WTC11 (cell line): ENCODE results near the gene ABTB2. TPM values are rescaled to one million over a fixed set of nuclear protein-coding genes. Genes with fewer than 3 reads are reported as not detected.

Source experiments
- ATAC-seq: fragments of 200-7000 bp; cut with Tn5 transposase; 2 replicates; pipeline ENCODE4 v1.10.0; 2021; ENCODE audit warnings: mild to moderate bottlenecking, moderate library complexity
- CTCF ChIA-PET: fragments of 300-600 bp; sonication (Branson Sonifier 250); formaldehyde crosslinking; loops from one replicate; lab custom pipeline; 2021; ENCODE audit warnings: antibody characterized with exemption; lab: Charles Lee
- POLR2A ChIA-PET: fragments of 350-600 bp; sonication (Branson Sonifier 250); formaldehyde crosslinking; loops from one replicate; lab custom pipeline; 2021; ENCODE audit warnings: antibody characterized with exemption; lab: Charles Lee
- DNase-seq: peaks from one replicate; pipeline ENCODE4 v3.0.0; 2021; ENCODE audit warnings: low spot score
- H3K27ac Mint-ChIP-seq: 2 replicates; pipeline ENCODE4 v1.8.0; 2021; ENCODE audit warnings: mixed read lengths
- H3K27me3 Mint-ChIP-seq: 2 replicates; pipeline ENCODE4 v1.8.0; 2021; ENCODE audit warnings: low read depth, mild to moderate bottlenecking, moderate library complexity, mixed read lengths
- H3K36me3 Mint-ChIP-seq: 2 replicates; pipeline ENCODE4 v1.8.0; 2021; ENCODE audit warnings: mixed read lengths
- H3K4me1 Mint-ChIP-seq: 2 replicates; pipeline ENCODE4 v1.8.0; 2022; ENCODE audit warnings: mixed read lengths
- H3K4me3 Mint-ChIP-seq: 2 replicates; pipeline ENCODE4 v1.8.0; 2021; ENCODE audit warnings: mild to moderate bottlenecking, moderate library complexity, mixed read lengths
- H3K9me3 Mint-ChIP-seq: 2 replicates; pipeline ENCODE4 v1.8.0; 2021; ENCODE audit warnings: mixed read lengths
- AR ChIP-seq: fragments of 250-450 bp; sonication (Bioruptor Pico); IDR thresholded peaks from 2 replicates; pipeline ENCODE4 v1.9.0; 2021; ENCODE audit warnings: mild to moderate bottlenecking
- ARID4B ChIP-seq: sonication (generic); formaldehyde crosslinking; IDR thresholded peaks from 2 replicates; pipeline ENCODE4 v1.8.0; 2023; ENCODE audit warnings: missing genetic modification reagents, mild to moderate bottlenecking, borderline replicate concordance
- ATF1 ChIP-seq: sonication (generic); formaldehyde crosslinking; IDR thresholded peaks from 2 replicates; pipeline ENCODE4 v1.8.1; 2023; ENCODE audit warnings: mild to moderate bottlenecking, moderate library complexity, missing genetic modification reagents
- CBFB ChIP-seq: sonication (generic); formaldehyde crosslinking; IDR thresholded peaks from 2 replicates; pipeline ENCODE4 v1.8.1; 2022; ENCODE audit warnings: mild to moderate bottlenecking, low read depth, missing genetic modification reagents
- ERG ChIP-seq: fragments of 250-450 bp; sonication (Bioruptor Pico); IDR thresholded peaks from 2 replicates; pipeline ENCODE4 v1.8.0; 2021; ENCODE audit warnings: mild to moderate bottlenecking
- FOXK1 ChIP-seq: sonication (generic); formaldehyde crosslinking; IDR thresholded peaks from 2 replicates; pipeline ENCODE4 v1.8.0; 2022; ENCODE audit warnings: mild to moderate bottlenecking, moderate library complexity, missing genetic modification reagents
- FOXP4 ChIP-seq: sonication (generic); formaldehyde crosslinking; IDR thresholded peaks from 2 replicates; pipeline ENCODE4 v1.8.0; 2022; ENCODE audit warnings: mild to moderate bottlenecking, missing genetic modification reagents
- NFYB ChIP-seq: sonication (generic); formaldehyde crosslinking; conservative IDR thresholded peaks from 2 replicates; pipeline ENCODE4 v1.8.0; 2022; ENCODE audit warnings: low read depth, missing genetic modification reagents
- STAT6 ChIP-seq: sonication (generic); formaldehyde crosslinking; conservative IDR thresholded peaks from 2 replicates; pipeline ENCODE4 v1.8.1; 2023; ENCODE audit warnings: mild to moderate bottlenecking, low read depth, missing genetic modification reagents, moderate library complexity
- TEAD4 ChIP-seq: sonication (generic); formaldehyde crosslinking; IDR thresholded peaks from 2 replicates; pipeline ENCODE4 v1.8.0; 2022; ENCODE audit warnings: mild to moderate bottlenecking, missing genetic modification reagents
- TP53 ChIP-seq: sonication (generic); formaldehyde crosslinking; IDR thresholded peaks from 2 replicates; pipeline ENCODE4 v1.8.1; 2023; ENCODE audit warnings: mild to moderate bottlenecking, missing genetic modification reagents
- USF2 ChIP-seq: sonication (generic); formaldehyde crosslinking; IDR thresholded peaks from 2 replicates; pipeline ENCODE4 v1.8.1; 2023; ENCODE audit warnings: mild to moderate bottlenecking, missing genetic modification reagents, moderate library complexity
- ZBTB21 ChIP-seq: sonication (generic); formaldehyde crosslinking; IDR thresholded peaks from 2 replicates; pipeline ENCODE4 v1.8.1; 2023; ENCODE audit warnings: mild to moderate bottlenecking, missing genetic modification reagents, borderline replicate concordance
- ZNF219 ChIP-seq: sonication (generic); formaldehyde crosslinking; IDR thresholded peaks from 2 replicates; pipeline ENCODE4 v1.8.0; 2023; ENCODE audit warnings: missing genetic modification reagents, mild to moderate bottlenecking, borderline replicate concordance
- ZNF416 ChIP-seq: fragments of 250-450 bp; sonication (Bioruptor Pico); IDR thresholded peaks from 2 replicates; pipeline ENCODE4 v1.9.0; 2021; ENCODE audit warnings: mild to moderate bottlenecking, inconsistent platforms
- ZNF512 ChIP-seq: sonication (generic); formaldehyde crosslinking; IDR thresholded peaks from 2 replicates; pipeline ENCODE4 v1.8.1; 2022; ENCODE audit warnings: missing genetic modification reagents, borderline replicate concordance
- ZNF671 ChIP-seq: fragments of 250-450 bp; sonication (Bioruptor Pico); IDR thresholded peaks from 2 replicates; pipeline ENCODE4 v1.8.0; 2021; ENCODE audit warnings: mild to moderate bottlenecking
- total RNA-seq: library from RNA; stranded (reverse); gene quantifications from 3 replicates; pipeline ENCODE4 v1.2.3, GENCODE V29; 2021

Gene ABTB2
- total RNA-seq, 1 experiment from 2014 or later: 12.8 TPM

- TF ChIP-seq ARID4B (CRISPR knock-in tag) (no peak), ZNF512 (CRISPR knock-in tag) (no peak), TEAD4 (CRISPR knock-in tag) (no peak), ZNF416 (CRISPR knock-in tag) (no peak), ZBTB21 (no peak), NFYB (CRISPR knock-in tag) (no peak), CBFB (CRISPR knock-in tag) (no peak), USF2 (CRISPR knock-in tag) (no peak), ZNF671 (CRISPR knock-in tag) (no peak), AR (no peak), ATF1 (no peak), ZNF219 (CRISPR knock-in tag) (no peak), TP53 (CRISPR knock-in tag) (no peak), FOXK1 (CRISPR knock-in tag) (no peak), ERG (CRISPR knock-in tag) (no peak), FOXP4 (CRISPR knock-in tag) (no peak), STAT6 (CRISPR knock-in tag) (no peak)
- no peak overlapping the region for H3K4me3 Mint-ChIP-seq
- ChIA-PET CTCF (no interaction called here), POLR2A (interaction anchor here (0.6 kb wide), 1 partner anchor 156 kb away, joined by 3 read pairs; no protein-coding TSS in a partner anchor)
- ATAC-seq (no peak), DNase-seq (no peak)
- H3K9me3 Mint-ChIP-seq: no peaks in the 10 kb centered on the region
- peaks cover 52% of the 10 kb centered on the region for H3K4me1 Mint-ChIP-seq
- H3K27ac Mint-ChIP-seq: no peak overlapping the region
- no peaks in the 10 kb centered on the region for H3K27me3 Mint-ChIP-seq
- no peaks in the 10 kb centered on the region for H3K36me3 Mint-ChIP-seq
Measured at GRCh38 chr11:34305780-34306179, 52.0 kb downstream of the ABTB2 start.
